ENCODE measurements around the gene STARD9.

The STARD9 gene

GRCh38 chr15:42681119-42681518, 105.7 kb downstream of the STARD9 start:
- Histone ChIP-seq H2BK15ac (ENCODE audit: low read depth, poor library complexity, severe bottlenecking) (no peak overlapping the region), H3K4me2 (ENCODE audit: low read length, poor library complexity, severe bottlenecking) (no peak overlapping the region), H4K8ac (ENCODE audit: low read length) (no peak overlapping the region), H3K18ac (ENCODE audit: low read depth in 1 of 2, low read length in 2 of 2) (no peak overlapping the region), H3K79me1 (replicated peaks; ENCODE audit: low read length, poor library complexity, severe bottlenecking) (no peaks in the 10 kb centered on the region), H2BK12ac (ENCODE audit: low read length in 2 of 2) (no peak overlapping the region), H3K9ac (ENCODE audit: low read length) (no peak overlapping the region), H3K14ac (ENCODE audit: low read length in 2 of 2) (no peak overlapping the region), H2BK120ac (ENCODE audit: low read depth, low read length) (no peak overlapping the region), H2AK5ac (ENCODE audit: low read length, severe bottlenecking) (no peak overlapping the region), H3K4me3 (ENCODE audit: insufficient read depth in 1 of 2, low read depth in 1 of 2, low read length in 2 of 2) (no peak overlapping the region), H4K91ac (ENCODE audit: low read length) (no peak overlapping the region), H2AFZ (ENCODE audit: low read depth, low read length) (no peak overlapping the region), H3K23ac (ENCODE audit: low read length in 2 of 2) (no peak overlapping the region), H3K27me3 (ENCODE audit: control insufficient read depth in 1 of 2, insufficient read depth in 1 of 2, low read length in 2 of 2) (no peaks in the 10 kb centered on the region), H3K36me3 (ENCODE audit: control insufficient read depth in 1 of 2, insufficient read depth in 2 of 2, low read depth in 1 of 2, low read length in 2 of 2) (peaks cover 57 to 91% of the 10 kb centered on the region in 2 experiments), H3K4me1 (ENCODE audit: control insufficient read depth, insufficient read depth, low read depth, low read length) (no peaks in the 10 kb centered on the region), H3K9me3 (ENCODE audit: control insufficient read depth, low read length) (no peaks in the 10 kb centered on the region), H2BK5ac (ENCODE audit: low read depth, low read length, poor library complexity, severe bottlenecking) (no peak overlapping the region), H3K4ac (ENCODE audit: low read depth in 1 of 2, low read length in 2 of 2) (no peak overlapping the region), H3K27ac (ENCODE audit: low read length, poor library complexity, severe bottlenecking) (no peak overlapping the region)
- DNase-seq = no peak
- WGBS = 98% methylated on average over 6 of the region's 6 CpGs

- H4K91ac ChIP-seq (ENCODE audit: low read length) = no peak overlapping the region
- H3K4me1 ChIP-seq (ENCODE audit: control insufficient read depth, insufficient read depth, low read depth, low read length) = no peaks in the 10 kb centered on the region
- H3K14ac ChIP-seq (ENCODE audit: low read length in 2 of 2) = no peak overlapping the region
- H3K27me3 ChIP-seq (ENCODE audit: control insufficient read depth in 1 of 2, insufficient read depth in 1 of 2, low read length in 2 of 2) = no peaks in the 10 kb centered on the region
- H3K4me2 ChIP-seq (ENCODE audit: low read length, poor library complexity, severe bottlenecking) = no peak overlapping the region
- H2BK15ac ChIP-seq (ENCODE audit: low read depth, poor library complexity, severe bottlenecking) = no peak overlapping the region
- WGBS = 96% methylated on average over 8 of the region's 8 CpGs
- peaks cover 71 to 99% of the 10 kb centered on the region in 2 experiments for H3K36me3 ChIP-seq (ENCODE audit: control insufficient read depth in 1 of 2, insufficient read depth in 2 of 2, low read depth in 1 of 2, low read length in 2 of 2)
- H2BK5ac ChIP-seq (ENCODE audit: low read depth, low read length, poor library complexity, severe bottlenecking) = no peak overlapping the region
- no peak overlapping the region for H2BK120ac ChIP-seq (ENCODE audit: low read depth, low read length)
- H2AFZ ChIP-seq (ENCODE audit: low read depth, low read length) = no peak overlapping the region
- no peak overlapping the region for H2AK5ac ChIP-seq (ENCODE audit: low read length, severe bottlenecking)
- no peak overlapping the region for H4K8ac ChIP-seq (ENCODE audit: low read length)
- H3K18ac ChIP-seq (ENCODE audit: low read depth in 1 of 2, low read length in 2 of 2) = no peak overlapping the region
- H3K23ac ChIP-seq (ENCODE audit: low read length in 2 of 2) = no peak overlapping the region
- no peak overlapping the region for H3K4me3 ChIP-seq (ENCODE audit: insufficient read depth in 1 of 2, low read depth in 1 of 2, low read length in 2 of 2)
- no peak for DNase-seq
- no peak overlapping the region for H2BK12ac ChIP-seq (ENCODE audit: low read length in 2 of 2)
- no peaks in the 10 kb centered on the region for H3K79me1 ChIP-seq (replicated peaks; ENCODE audit: low read length, poor library complexity, severe bottlenecking)
- peaks cover 7% of the 10 kb centered on the region for H3K9me3 ChIP-seq (ENCODE audit: control insufficient read depth, low read length)
- H3K9ac ChIP-seq (ENCODE audit: low read length) = no peak overlapping the region
- H3K27ac ChIP-seq (ENCODE audit: low read length, poor library complexity, severe bottlenecking) = no peak overlapping the region
- no peak overlapping the region for H3K4ac ChIP-seq (ENCODE audit: low read depth in 1 of 2, low read length in 2 of 2)
Observed at GRCh38 chr15:42686281-42686680, 110.9 kb downstream of the STARD9 start.

DNA sequence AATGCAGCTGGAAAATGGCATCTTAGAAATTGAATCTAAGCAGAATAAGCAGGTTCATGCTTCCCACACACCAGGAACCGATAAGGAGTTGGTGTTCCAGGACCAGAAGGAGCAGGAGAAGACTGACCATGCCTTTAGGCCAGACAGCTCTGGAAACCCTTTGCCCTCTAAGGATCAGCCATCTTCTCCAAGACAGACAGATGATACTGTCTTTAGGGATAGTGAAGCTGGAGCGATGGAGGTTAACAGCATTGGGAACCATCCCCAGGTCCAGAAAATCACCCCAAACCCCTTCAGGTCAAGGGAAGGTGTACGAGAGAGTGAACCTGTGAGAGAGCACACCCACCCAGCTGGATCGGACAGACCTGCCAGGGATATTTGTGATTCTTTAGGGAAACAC, 112.3 kb downstream of the STARD9 start:
- H3K18ac ChIP-seq (ENCODE audit: low read depth in 1 of 2, low read length in 2 of 2) = no peak overlapping the region
- no peak overlapping the region for H2BK5ac ChIP-seq (ENCODE audit: low read depth, low read length, poor library complexity, severe bottlenecking)
- no peak overlapping the region for H2BK120ac ChIP-seq (ENCODE audit: low read depth, low read length)
- no peak overlapping the region for H3K4me3 ChIP-seq (ENCODE audit: insufficient read depth in 1 of 2, low read depth in 1 of 2, low read length in 2 of 2)
- no peak overlapping the region for H3K27ac ChIP-seq (ENCODE audit: low read length, poor library complexity, severe bottlenecking)
- no peak overlapping the region for H2AFZ ChIP-seq (ENCODE audit: low read depth, low read length)
- DNase-seq = no peak
- peaks cover 7% of the 10 kb centered on the region for H3K9me3 ChIP-seq (ENCODE audit: control insufficient read depth, low read length)
- no peak overlapping the region for H4K91ac ChIP-seq (ENCODE audit: low read length)
- no peak overlapping the region for H3K4me2 ChIP-seq (ENCODE audit: low read length, poor library complexity, severe bottlenecking)
- no peak overlapping the region for H3K14ac ChIP-seq (ENCODE audit: low read length in 2 of 2)
- no peak overlapping the region for H3K9ac ChIP-seq (ENCODE audit: low read length)
- H4K8ac ChIP-seq (ENCODE audit: low read length) = no peak overlapping the region
- no peak overlapping the region for H3K23ac ChIP-seq (ENCODE audit: low read length in 2 of 2)
- no peaks in the 10 kb centered on the region for H3K27me3 ChIP-seq (ENCODE audit: control insufficient read depth in 1 of 2, insufficient read depth in 1 of 2, low read length in 2 of 2)
- no peaks in the 10 kb centered on the region for H3K4me1 ChIP-seq (ENCODE audit: control insufficient read depth, insufficient read depth, low read depth, low read length)
- WGBS = 100% methylated on average over 4 of the region's 4 CpGs
- H2BK12ac ChIP-seq (ENCODE audit: low read length in 2 of 2) = no peak overlapping the region
- H3K79me1 ChIP-seq (replicated peaks; ENCODE audit: low read length, poor library complexity, severe bottlenecking) = no peaks in the 10 kb centered on the region
- H3K36me3 ChIP-seq (ENCODE audit: control insufficient read depth in 1 of 2, insufficient read depth in 2 of 2, low read depth in 1 of 2, low read length in 2 of 2) = peaks cover 75 to 99% of the 10 kb centered on the region in 2 experiments
- no peak overlapping the region for H2AK5ac ChIP-seq (ENCODE audit: low read length, severe bottlenecking)
- H2BK15ac ChIP-seq (ENCODE audit: low read depth, poor library complexity, severe bottlenecking) = no peak overlapping the region
- H3K4ac ChIP-seq (ENCODE audit: low read depth in 1 of 2, low read length in 2 of 2) = no peak overlapping the region

DNA sequence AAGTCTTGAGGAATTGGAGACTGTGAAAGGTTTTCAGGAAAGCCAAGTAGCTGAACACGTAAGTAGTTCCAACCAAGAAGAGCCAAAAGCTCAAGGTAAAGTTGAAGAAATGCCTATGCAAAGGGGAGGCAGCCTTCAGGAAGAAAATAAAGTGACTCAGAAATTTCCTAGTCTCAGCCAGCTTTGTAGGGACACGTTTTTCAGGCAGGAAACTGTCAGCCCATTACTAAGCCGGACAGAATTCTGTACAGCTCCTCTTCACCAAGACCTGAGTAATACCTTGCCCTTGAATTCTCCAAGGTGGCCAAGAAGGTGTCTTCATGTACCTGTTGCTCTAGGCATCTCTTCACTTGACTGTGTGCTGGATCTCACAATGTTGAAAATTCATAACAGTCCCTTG, 112.9 kb downstream of the STARD9 start:
- Histone ChIP-seq H3K4me3 (ENCODE audit: insufficient read depth in 1 of 2, low read depth in 1 of 2, low read length in 2 of 2) (no peak overlapping the region), H2BK12ac (ENCODE audit: low read length in 2 of 2) (no peak overlapping the region), H2BK5ac (ENCODE audit: low read depth, low read length, poor library complexity, severe bottlenecking) (no peak overlapping the region), H2BK120ac (ENCODE audit: low read depth, low read length) (no peak overlapping the region), H3K4me1 (ENCODE audit: control insufficient read depth, insufficient read depth, low read depth, low read length) (no peaks in the 10 kb centered on the region), H4K8ac (ENCODE audit: low read length) (no peak overlapping the region), H3K9me3 (ENCODE audit: control insufficient read depth, low read length) (peaks cover 7% of the 10 kb centered on the region), H3K36me3 (ENCODE audit: control insufficient read depth in 1 of 2, insufficient read depth in 2 of 2, low read depth in 1 of 2, low read length in 2 of 2) (peaks cover 79 to 95% of the 10 kb centered on the region in 2 experiments), H2AK5ac (ENCODE audit: low read length, severe bottlenecking) (no peak overlapping the region), H3K79me1 (replicated peaks; ENCODE audit: low read length, poor library complexity, severe bottlenecking) (no peaks in the 10 kb centered on the region), H2AFZ (ENCODE audit: low read depth, low read length) (no peak overlapping the region), H3K23ac (ENCODE audit: low read length in 2 of 2) (no peak overlapping the region), H3K4me2 (ENCODE audit: low read length, poor library complexity, severe bottlenecking) (no peak overlapping the region), H3K9ac (ENCODE audit: low read length) (no peak overlapping the region), H3K27ac (ENCODE audit: low read length, poor library complexity, severe bottlenecking) (no peak overlapping the region), H3K14ac (ENCODE audit: low read length in 2 of 2) (no peak overlapping the region), H3K27me3 (ENCODE audit: control insufficient read depth in 1 of 2, insufficient read depth in 1 of 2, low read length in 2 of 2) (no peaks in the 10 kb centered on the region), H3K18ac (ENCODE audit: low read depth in 1 of 2, low read length in 2 of 2) (no peak overlapping the region), H3K4ac (ENCODE audit: low read depth in 1 of 2, low read length in 2 of 2) (no peak overlapping the region), H4K91ac (ENCODE audit: low read length) (no peak overlapping the region), H2BK15ac (ENCODE audit: low read depth, poor library complexity, severe bottlenecking) (no peak overlapping the region)
- 89% methylated on average over 3 of the region's 3 CpGs for WGBS
- DNase-seq = no peak
